Colonic mucosa (tissue), 4 donors: ENCODE results near the gene NBEA. TPM values are rescaled to one million over a fixed set of nuclear protein-coding genes. Genes with fewer than 3 reads are reported as not detected.

Experiments used
- DNase-seq: peaks from one replicate; pipeline ENCODE4 v3.0.0-alpha.2; 2020
- H3K27ac ChIP-seq: fragments of 200-600 bp; one replicate; pipeline ENCODE4 v1.8.0; 2021
- H3K27me3 ChIP-seq: fragments of 200-600 bp; one replicate; pipeline ENCODE4 v1.8.0; 2021
- H3K36me3 ChIP-seq: fragments of 200-600 bp; one replicate; pipeline ENCODE4 v1.8.0; 2021
- H3K4me1 ChIP-seq: fragments of 200-600 bp; one replicate; pipeline ENCODE4 v1.8.0; 2021; ENCODE audit warnings: mild to moderate bottlenecking
- H3K4me3 ChIP-seq: fragments of 200-600 bp; one replicate; pipeline ENCODE4 v1.8.0; 2021
- H3K9ac ChIP-seq, 2 donors: one replicate each; pipeline ENCODE4 v1.7.0; 2013; ENCODE audit warnings: control low read depth in 2 of 2, low read depth in 2 of 2, low read length in 2 of 2
- H3K9me3 ChIP-seq: fragments of 200-600 bp; one replicate; pipeline ENCODE4 v1.8.0; 2021
- intact Hi-C: fragments of 100-400 bp; cut with DNase I; formaldehyde crosslinking; loops from one replicate; pipeline ENCODE4 v1.14.1; 2022
- total RNA-seq, 2 donors: library from RNA; stranded (reverse); fragmentation: NEBNext Ultra II Directional in 1 of 2; extraction: Animal tissue kit (Norgen Biotek cat#: 25700) in 1 of 2; gene quantifications; one replicate each; pipeline ENCODE4 v1.2.1, GENCODE V29; 2021
- TF ChIP-seq, protein P1 (sequence below): fragments of 200-600 bp; IDR thresholded peaks from one replicate; pipeline ENCODE4 v1.8.0; 2022; ENCODE audit warnings: antibody characterized with exemption, mild to moderate bottlenecking
- donor health status: healthy.
- donor health status: DM: no; HTN: no; CAD: no.
- donor health status: DM: no; HTN: no; CAD: no.

The NBEA gene
- total RNA-seq, 2 donors from 2014 or later: 1.9 to 5.5 TPM

DNA sequence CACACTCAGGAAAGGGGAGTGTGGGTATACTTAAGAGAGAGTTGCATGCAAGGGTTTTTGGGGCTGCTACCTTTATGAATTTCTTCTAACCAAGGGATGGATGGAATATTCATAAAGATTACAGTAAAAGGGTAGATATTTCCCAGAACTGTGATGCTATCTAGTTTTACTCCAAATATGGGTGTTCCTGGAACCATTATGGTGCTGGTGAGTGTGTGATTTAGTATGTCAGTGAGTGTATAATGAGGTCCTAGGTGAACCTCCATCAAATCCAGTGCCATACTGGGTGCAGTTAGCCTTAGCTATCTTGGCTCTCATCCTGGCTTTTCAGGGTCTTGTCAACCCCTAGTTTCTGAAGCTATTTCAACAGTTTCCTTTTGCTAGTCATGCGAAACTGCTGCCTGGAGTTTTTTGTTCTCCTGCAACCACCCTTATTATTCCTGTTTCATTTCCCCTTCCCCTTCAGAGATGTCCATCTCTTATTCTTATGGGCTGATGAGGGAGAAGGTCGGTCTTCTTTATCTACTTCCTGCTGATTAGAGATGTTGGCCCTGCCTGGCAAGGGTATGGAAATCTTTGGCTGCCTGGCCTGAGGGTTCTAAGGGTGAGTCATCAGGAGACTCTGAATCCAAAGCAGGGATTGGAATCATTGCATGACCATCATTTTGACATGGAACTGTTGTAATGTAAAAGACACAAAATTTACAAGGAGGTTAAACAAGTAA lies 202.3 kb downstream of the NBEA start:
- Histone ChIP-seq H3K9me3 (no peaks in the 10 kb centered on the region), H3K4me3 (no peak overlapping the region), H3K36me3 (no peaks in the 10 kb centered on the region), H3K27ac (no peak overlapping the region), H3K9ac (no peak overlapping the region), H3K4me1 (no peaks in the 10 kb centered on the region), H3K27me3 (no peaks in the 10 kb centered on the region)
- no peak for DNase-seq
- intact Hi-C loops: no loop called here
- TF ChIP-seq, protein P1, sequence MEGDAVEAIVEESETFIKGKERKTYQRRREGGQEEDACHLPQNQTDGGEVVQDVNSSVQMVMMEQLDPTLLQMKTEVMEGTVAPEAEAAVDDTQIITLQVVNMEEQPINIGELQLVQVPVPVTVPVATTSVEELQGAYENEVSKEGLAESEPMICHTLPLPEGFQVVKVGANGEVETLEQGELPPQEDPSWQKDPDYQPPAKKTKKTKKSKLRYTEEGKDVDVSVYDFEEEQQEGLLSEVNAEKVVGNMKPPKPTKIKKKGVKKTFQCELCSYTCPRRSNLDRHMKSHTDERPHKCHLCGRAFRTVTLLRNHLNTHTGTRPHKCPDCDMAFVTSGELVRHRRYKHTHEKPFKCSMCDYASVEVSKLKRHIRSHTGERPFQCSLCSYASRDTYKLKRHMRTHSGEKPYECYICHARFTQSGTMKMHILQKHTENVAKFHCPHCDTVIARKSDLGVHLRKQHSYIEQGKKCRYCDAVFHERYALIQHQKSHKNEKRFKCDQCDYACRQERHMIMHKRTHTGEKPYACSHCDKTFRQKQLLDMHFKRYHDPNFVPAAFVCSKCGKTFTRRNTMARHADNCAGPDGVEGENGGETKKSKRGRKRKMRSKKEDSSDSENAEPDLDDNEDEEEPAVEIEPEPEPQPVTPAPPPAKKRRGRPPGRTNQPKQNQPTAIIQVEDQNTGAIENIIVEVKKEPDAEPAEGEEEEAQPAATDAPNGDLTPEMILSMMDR: no peak

DNA sequence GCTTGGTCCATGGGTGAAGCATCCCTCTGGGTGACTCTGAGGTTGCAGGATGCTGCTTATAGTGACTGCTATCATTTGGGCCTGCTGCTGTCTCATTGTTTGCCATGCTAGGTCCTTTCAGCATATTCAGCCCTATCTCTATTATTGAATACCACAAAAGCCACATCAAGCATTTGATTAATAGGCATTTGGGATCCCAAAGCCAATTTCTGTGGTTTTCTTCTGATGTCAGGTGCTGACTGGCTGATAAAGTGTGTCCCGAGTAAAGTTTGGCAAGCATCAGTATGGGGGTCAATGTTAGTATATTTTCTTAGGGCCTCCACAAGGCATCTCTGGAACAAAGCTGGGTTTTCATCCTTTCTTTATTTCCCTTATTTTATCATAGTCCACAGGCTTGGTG lies 204.6 kb downstream of the NBEA start:
- intact Hi-C loops: no loop called here
- Histone ChIP-seq H3K9ac (no peak overlapping the region), H3K4me1 (no peaks in the 10 kb centered on the region), H3K36me3 (no peaks in the 10 kb centered on the region), H3K4me3 (no peak overlapping the region), H3K27ac (no peak overlapping the region), H3K27me3 (no peaks in the 10 kb centered on the region), H3K9me3 (no peaks in the 10 kb centered on the region)
- TF ChIP-seq, protein P1: no peak
- no peak for DNase-seq

DNA sequence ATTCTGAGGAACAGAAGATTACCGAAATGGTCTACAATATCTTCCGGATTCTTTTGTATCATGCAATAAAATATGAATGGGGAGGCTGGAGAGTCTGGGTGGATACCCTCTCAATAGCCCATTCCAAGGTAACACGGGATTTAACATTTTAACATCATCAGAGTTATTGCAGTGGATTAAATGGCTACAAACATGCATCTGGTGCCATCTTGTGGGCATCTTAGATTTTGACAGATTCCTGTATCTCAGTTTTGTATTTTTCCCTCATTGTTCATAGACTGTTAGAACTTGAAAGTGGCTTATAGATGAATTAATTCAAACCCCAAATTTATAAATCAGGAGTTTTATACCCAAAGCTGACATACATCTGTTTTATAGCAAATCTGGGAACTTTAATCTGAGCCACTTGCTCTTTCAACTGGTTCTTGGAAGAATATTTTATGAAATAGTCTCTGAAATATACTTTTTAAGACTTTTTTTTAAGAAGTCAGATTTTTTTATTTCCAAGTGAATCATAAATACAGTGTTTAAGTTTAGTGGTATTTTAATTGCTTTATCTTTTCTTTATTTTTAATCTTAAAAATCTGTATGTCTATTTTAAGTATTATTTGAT lies 215.2 kb downstream of the NBEA start:
- H3K4me1 ChIP-seq: no peaks in the 10 kb centered on the region
- H3K9ac ChIP-seq: no peak overlapping the region
- no peak overlapping the region for H3K27ac ChIP-seq
- intact Hi-C loops: loop anchor here (2.0 kb wide), 1 partner anchor 1226 kb away; no protein-coding TSS in a partner anchor
- no peaks in the 10 kb centered on the region for H3K36me3 ChIP-seq
- DNase-seq: peak; percentile 47
- H3K4me3 ChIP-seq: no peak overlapping the region
- TF ChIP-seq, protein P1: peak; percentile 54
- no peaks in the 10 kb centered on the region for H3K9me3 ChIP-seq
- H3K27me3 ChIP-seq: no peaks in the 10 kb centered on the region

DNA sequence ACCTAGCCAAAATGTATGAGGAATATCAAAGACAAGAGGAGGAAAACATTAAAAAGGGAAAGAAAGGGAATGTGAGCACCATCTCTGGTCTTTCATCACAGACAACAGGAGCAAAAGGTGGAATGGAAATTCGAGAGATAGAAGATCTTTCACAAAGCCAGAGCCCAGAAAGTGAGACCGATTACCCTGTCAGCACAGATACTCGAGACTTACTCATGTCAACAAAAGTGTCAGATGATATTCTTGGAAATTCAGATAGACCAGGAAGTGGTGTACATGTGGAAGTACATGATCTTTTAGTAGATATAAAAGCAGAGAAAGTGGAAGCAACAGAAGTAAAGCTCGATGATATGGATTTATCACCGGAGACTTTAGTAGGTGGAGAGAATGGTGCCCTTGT lies 217.0 kb downstream of the NBEA start:
- Histone ChIP-seq H3K4me1 (no peaks in the 10 kb centered on the region), H3K4me3 (no peak overlapping the region), H3K27ac (no peak overlapping the region), H3K36me3 (no peaks in the 10 kb centered on the region), H3K9ac (no peak overlapping the region), H3K27me3 (no peaks in the 10 kb centered on the region), H3K9me3 (no peaks in the 10 kb centered on the region)
- no peak for DNase-seq
- TF ChIP-seq, protein P1: no peak
- intact Hi-C loops: no loop called here

DNA sequence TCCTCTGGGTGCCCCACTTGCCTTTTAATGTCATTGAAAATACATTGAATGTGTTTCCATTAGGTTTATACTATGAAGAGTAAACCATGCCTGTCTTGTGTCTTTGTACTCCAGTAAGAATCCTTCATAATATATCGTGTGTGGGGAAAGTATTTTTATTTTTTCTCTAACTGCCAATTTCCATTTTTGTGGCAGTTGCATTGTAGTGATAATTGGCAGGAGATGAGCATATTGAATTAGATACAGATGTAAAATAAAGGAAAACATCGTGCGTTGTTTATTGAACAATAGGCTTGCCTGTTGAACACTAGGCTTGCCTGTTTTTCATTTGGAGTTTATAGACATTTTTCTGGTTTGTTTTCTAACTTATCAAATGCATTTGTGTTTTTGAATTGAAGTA lies 218.8 kb downstream of the NBEA start:
- Histone ChIP-seq H3K9me3 (no peaks in the 10 kb centered on the region), H3K36me3 (no peaks in the 10 kb centered on the region), H3K27me3 (no peaks in the 10 kb centered on the region), H3K9ac (no peak overlapping the region), H3K4me3 (no peak overlapping the region), H3K27ac (no peak overlapping the region), H3K4me1 (no peaks in the 10 kb centered on the region)
- DNase-seq: no peak
- TF ChIP-seq, protein P1: no peak
- intact Hi-C loops: no loop called here
